Upper lobe of left lung (tissue), 4 donors: ENCODE results near the gene LCN15.

Source experiments
- POLR2A ChIP-seq, 4 donors: fragments of 450-650 bp; IDR thresholded peaks; one replicate each; pipeline ENCODE4 v1.5.1; 2016 to 2017; ENCODE audit warnings: antibody characterized with exemption in 4 of 4, mild to moderate bottlenecking in 2 of 4
- POLR2AphosphoS5 ChIP-seq, 2 donors: sonication (generic); formaldehyde crosslinking; IDR thresholded peaks; one replicate each; pipeline ENCODE4 v1.5.1; 2017; ENCODE audit warnings: antibody characterized with exemption in 2 of 2
- TF ChIP-seq, protein P1 (sequence below), 6 experiments: fragments of 450-650 bp in 4 of 6; fragments of 200-600 bp in 2 of 6; sonication (generic) in 2 of 6; IDR thresholded peaks; one replicate each; pipeline ENCODE4 v1.5.1; 2016 to 2019; ENCODE audit warnings: antibody characterized with exemption in 6 of 6

DNA sequence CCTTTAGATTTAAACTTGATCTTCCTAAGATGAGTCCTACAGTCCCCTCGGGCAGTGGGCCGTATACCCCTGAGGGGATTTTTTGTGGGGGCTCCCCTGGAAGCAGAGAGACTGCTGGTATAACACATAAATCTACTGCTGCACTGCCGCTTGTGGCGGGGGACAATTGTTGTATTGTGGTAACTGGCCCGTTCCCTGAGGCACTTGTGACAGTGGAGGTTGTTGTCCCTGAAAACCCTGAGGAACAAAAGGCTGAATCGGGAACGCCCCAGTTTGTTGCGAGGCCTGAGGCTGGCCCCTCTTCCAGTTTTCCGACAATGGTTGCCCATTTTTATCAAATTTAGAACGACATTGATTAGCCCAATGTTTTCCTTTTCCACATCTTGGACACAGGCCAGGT lies 22.1 kb upstream of the LCN15 start:
- TF ChIP-seq POLR2A (IDR thresholded peaks at IDR 0.05) (no peak), POLR2AphosphoS5 (IDR thresholded peaks at IDR 0.05) (no peak)
- TF ChIP-seq, protein P1, sequence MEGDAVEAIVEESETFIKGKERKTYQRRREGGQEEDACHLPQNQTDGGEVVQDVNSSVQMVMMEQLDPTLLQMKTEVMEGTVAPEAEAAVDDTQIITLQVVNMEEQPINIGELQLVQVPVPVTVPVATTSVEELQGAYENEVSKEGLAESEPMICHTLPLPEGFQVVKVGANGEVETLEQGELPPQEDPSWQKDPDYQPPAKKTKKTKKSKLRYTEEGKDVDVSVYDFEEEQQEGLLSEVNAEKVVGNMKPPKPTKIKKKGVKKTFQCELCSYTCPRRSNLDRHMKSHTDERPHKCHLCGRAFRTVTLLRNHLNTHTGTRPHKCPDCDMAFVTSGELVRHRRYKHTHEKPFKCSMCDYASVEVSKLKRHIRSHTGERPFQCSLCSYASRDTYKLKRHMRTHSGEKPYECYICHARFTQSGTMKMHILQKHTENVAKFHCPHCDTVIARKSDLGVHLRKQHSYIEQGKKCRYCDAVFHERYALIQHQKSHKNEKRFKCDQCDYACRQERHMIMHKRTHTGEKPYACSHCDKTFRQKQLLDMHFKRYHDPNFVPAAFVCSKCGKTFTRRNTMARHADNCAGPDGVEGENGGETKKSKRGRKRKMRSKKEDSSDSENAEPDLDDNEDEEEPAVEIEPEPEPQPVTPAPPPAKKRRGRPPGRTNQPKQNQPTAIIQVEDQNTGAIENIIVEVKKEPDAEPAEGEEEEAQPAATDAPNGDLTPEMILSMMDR (IDR thresholded peaks at IDR 0.05), result no peak
